RWPE1 (cell line): ENCODE results near the gene OR8J1.

Experiments
- CTCF ChIA-PET: fragments of 350-600 bp; sonication (Branson Sonifier 250); formaldehyde crosslinking; extraction: SDS; loops from one replicate; lab custom pipeline; 2021; lab: Yijun Ruan, JAX
- POLR2A ChIA-PET: fragments of 400-600 bp; formaldehyde crosslinking; extraction: SDS; loops from one replicate; lab custom pipeline; 2020; ENCODE audit warnings: antibody characterized with exemption; ENCODE audit not compliant: low non-redundant PET; lab: Yijun Ruan, JAX
- DNase-seq: peaks from one replicate; pipeline ENCODE4 v3.0.0; 2012; ENCODE audit warnings: low spot score
- H3K27ac ChIP-seq: fragments of 450-650 bp; 2 replicates; pipeline ENCODE4 v1.5.1; 2017
- TF ChIP-seq, protein P1 (sequence below): fragments of 450-650 bp; conservative IDR thresholded peaks from 2 replicates; pipeline ENCODE4 v1.5.1; 2017; ENCODE audit warnings: low read depth, mild to moderate bottlenecking

Gene OR8J1, protein sequence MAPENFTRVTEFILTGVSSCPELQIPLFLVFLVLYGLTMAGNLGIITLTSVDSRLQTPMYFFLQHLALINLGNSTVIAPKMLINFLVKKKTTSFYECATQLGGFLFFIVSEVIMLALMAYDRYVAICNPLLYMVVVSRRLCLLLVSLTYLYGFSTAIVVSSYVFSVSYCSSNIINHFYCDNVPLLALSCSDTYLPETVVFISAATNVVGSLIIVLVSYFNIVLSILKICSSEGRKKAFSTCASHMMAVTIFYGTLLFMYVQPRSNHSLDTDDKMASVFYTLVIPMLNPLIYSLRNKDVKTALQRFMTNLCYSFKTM

DNA sequence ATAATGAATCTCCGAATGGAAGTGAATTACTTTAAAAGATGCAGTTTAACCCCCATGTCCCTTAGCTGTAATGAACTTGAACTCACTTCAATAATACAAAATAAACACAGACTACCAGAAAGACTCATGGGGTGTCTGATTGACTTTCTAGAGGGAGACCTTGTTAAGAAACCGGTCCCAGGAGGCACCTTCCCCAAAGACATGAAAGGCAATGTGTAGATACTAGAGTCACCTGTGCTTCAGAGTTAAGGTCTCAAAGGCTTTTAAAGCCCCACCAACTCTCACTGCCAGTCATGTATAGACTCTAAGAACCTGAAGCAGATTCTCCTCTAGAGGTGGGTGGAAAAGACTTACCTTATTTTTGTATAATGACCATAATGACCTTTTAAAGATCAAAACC is at the start of gene OR8J1:
OR8J1 (plus strand) TSS at position 301 of the 400 bp plus-strand sequence. CDS start 5,956 bp downstream, outside the sequence.
- H3K27ac ChIP-seq: no peak within 1 kb of the TSS
- no peak for DNase-seq
- POLR2A ChIA-PET: no interaction called here
- CTCF ChIA-PET: no interaction called here
- TF ChIP-seq, protein P1, sequence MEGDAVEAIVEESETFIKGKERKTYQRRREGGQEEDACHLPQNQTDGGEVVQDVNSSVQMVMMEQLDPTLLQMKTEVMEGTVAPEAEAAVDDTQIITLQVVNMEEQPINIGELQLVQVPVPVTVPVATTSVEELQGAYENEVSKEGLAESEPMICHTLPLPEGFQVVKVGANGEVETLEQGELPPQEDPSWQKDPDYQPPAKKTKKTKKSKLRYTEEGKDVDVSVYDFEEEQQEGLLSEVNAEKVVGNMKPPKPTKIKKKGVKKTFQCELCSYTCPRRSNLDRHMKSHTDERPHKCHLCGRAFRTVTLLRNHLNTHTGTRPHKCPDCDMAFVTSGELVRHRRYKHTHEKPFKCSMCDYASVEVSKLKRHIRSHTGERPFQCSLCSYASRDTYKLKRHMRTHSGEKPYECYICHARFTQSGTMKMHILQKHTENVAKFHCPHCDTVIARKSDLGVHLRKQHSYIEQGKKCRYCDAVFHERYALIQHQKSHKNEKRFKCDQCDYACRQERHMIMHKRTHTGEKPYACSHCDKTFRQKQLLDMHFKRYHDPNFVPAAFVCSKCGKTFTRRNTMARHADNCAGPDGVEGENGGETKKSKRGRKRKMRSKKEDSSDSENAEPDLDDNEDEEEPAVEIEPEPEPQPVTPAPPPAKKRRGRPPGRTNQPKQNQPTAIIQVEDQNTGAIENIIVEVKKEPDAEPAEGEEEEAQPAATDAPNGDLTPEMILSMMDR: no peak

DNA sequence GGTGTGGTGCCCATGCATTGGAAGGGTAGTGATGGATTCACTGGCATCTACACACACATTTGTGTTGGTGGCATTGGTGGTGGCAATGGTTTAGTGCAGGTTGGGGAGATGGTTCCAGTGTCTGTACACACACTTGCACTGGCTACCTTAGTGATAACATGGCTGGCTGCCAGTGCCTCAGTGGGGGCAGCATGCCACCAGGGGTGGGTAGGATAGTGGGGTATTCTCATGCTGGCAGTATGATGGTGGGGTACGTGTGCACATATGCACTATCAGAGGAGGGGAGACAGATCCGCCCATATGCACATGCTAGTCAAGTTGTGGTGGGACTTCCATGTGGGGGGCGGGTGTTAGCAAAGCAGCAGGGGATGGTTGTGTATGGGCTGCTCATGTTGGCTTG is 46.3 kb upstream of the OR8J1 start:
- POLR2A ChIA-PET: no interaction called here
- TF ChIP-seq, protein P1: no peak
- CTCF ChIA-PET: no interaction called here
- no peak overlapping the region for H3K27ac ChIP-seq
- DNase-seq: no peak

DNA sequence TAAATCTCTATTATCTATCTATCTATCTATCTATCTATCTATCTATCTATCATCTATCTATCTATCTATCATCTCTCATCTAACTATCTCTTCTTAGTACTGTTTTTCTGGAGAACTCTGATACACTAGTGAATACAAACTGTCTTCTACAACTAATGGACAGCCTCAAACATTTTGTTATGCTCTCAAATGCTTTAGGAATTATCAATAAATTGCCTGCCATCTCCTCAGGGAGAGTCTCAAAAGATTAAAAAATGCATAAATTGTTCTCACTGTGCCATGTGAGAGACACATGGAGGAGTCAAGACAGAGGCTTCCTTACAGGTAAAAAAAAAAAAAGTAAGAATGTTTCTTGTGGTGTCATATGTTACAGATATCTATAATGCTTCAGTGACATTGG is 39.2 kb upstream of the OR8J1 start, which contains the start of gene OR8K3:
OR8K3 (plus strand) TSS at position 301 of the 400 bp plus-strand sequence. CDS start 3,163 bp downstream, outside the sequence.
- ChIA-PET CTCF (interaction anchor here (0.6 kb wide), 1 partner anchor 32 kb away, joined by 3 read pairs; no protein-coding TSS in a partner anchor), POLR2A (no interaction called here)
- TF ChIP-seq, protein P1: no peak
- no peak for DNase-seq
- no peak within 1 kb of the TSS for H3K27ac ChIP-seq

DNA sequence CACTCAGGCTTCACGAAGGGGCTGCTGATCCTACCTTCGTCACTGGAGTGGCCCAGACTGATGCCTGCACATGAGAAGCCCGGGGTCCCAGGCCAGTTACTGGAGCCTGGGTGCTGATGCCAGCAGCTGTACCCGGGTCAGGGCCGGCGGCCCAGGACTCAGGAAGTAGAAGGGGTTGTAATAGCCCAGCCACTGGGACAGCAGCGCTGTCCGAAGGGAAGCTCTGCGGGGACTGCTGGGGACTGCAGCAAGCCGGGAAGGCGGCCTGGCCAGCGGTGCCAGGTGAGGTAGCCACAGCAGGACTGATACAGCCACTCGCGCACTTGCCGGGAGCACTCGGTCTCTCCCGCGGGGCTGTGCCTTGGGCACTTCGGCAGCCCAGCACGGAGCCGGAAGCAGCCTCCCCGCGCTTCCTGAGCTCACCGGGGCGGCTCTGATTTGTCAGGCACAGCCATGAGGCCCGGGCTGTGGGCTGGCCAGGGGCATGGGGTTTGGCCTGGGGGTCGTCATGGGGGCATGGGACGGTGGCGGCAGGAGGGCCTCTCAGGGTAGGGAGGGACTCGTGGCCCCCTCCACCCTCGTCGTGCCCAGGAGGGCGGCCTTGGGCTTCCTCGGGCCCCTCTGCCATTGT is 22.1 kb upstream of the OR8J1 start:
- TF ChIP-seq, protein P1: no peak
- CTCF ChIA-PET: no interaction called here
- DNase-seq: no peak
- no peak overlapping the region for H3K27ac ChIP-seq
- POLR2A ChIA-PET: no interaction called here

DNA sequence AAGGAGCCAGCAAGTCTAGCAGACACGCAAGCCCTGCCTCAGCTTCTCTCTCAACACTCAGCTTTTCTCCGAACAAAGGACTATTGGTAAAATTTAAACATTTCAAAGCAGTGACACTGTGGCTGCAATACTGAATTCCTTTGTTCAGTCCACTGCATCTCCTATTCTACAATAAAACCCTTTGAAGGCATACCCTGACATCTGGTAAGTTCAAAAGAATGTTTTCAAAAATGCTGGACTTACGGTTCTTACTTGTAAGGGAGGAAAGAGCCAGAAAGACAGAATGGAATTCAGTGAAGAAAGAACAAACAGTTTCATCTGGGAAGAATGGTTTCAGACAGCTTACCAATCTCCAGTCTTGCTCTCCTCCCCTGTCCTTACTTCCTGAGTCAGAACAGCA is 20.9 kb upstream of the OR8J1 start:
- TF ChIP-seq, protein P1: no peak
- no peak overlapping the region for H3K27ac ChIP-seq
- POLR2A ChIA-PET: no interaction called here
- CTCF ChIA-PET: no interaction called here
- DNase-seq: no peak

DNA sequence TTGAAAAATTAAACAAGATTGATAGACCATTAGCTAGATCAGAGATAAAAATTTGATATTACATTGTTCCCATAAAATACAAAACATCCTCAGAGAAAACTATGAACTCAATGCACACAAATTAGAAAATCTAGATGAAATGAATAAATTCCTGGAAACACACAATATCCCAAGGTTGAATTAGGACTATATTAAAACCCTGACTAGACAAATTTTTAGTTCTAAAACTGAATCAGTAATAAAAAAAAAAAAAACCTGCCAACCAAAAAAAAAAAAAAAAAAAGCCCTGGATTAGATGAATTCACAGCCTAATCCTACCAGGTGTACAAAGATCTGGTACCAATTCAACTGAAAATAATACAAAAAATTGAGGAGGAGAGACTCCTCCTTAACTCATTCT is 13.8 kb upstream of the OR8J1 start:
- ChIA-PET CTCF (no interaction called here), POLR2A (no interaction called here)
- DNase-seq: no peak
- no peak overlapping the region for H3K27ac ChIP-seq
- TF ChIP-seq, protein P1: no peak
